ENCODE data around the gene PIAS1. TPM values are rescaled to one million over a fixed set of nuclear protein-coding genes. Genes with fewer than 3 reads are reported as not detected.

PIAS1 gene
- total RNA-seq, 6 donors from 2014 or later = 44.7 to 114 (median 64.3) TPM

GRCh38 chr15:68129072-68129471, 75.0 kb downstream of the PIAS1 start:
- Histone ChIP-seq H3K27me3 (no peaks in the 10 kb centered on the region), H3K9me3 (no peaks in the 10 kb centered on the region), H3K36me3 (no peaks in the 10 kb centered on the region), H3K4me3 (no peak overlapping the region), H3K4me1 (peaks cover 6 to 19% (median 8%) of the 10 kb centered on the region in 4 donors), H3K27ac (no peak overlapping the region)
- 78 to 83% methylated on average over 3 of the region's 3 CpGs for WGBS, 2 donors
- no peak for DNase-seq
- no peak for ATAC-seq (ENCODE audit: low FRiP score in 2 of 2)
- no peak for TF ChIP-seq EP300 (IDR thresholded peaks at IDR 0.05)
- TF ChIP-seq POLR2A (IDR thresholded peaks at IDR 0.05) = no peak
- no peak for TF ChIP-seq POLR2AphosphoS5 (IDR thresholded peaks at IDR 0.05)
- TF ChIP-seq CTCF (IDR thresholded peaks at IDR 0.05) = no peak

- H3K27me3 ChIP-seq = no peaks in the 10 kb centered on the region
- H3K27ac ChIP-seq = no peak overlapping the region
- H3K9me3 ChIP-seq = no peaks in the 10 kb centered on the region
- no peak for TF ChIP-seq POLR2AphosphoS5 (IDR thresholded peaks at IDR 0.05)
- no peak for TF ChIP-seq CTCF (IDR thresholded peaks at IDR 0.05)
- TF ChIP-seq EP300 (IDR thresholded peaks at IDR 0.05) = no peak
- no peak for TF ChIP-seq POLR2A (IDR thresholded peaks at IDR 0.05)
- ATAC-seq (ENCODE audit: low FRiP score in 2 of 2) (no peak), DNase-seq (no peak)
- H3K4me3 ChIP-seq = no peak overlapping the region
- H3K4me1 ChIP-seq = peaks cover 6 to 19% (median 8%) of the 10 kb centered on the region in 4 donors
- H3K36me3 ChIP-seq = no peaks in the 10 kb centered on the region
- WGBS, 2 donors = 94 to 97% methylated on average over 3 of the region's 3 CpGs
Measured at GRCh38 chr15:68130851-68131250, 76.7 kb downstream of the PIAS1 start.

GRCh38 chr15:68137096-68137495, 83.0 kb downstream of the PIAS1 start:
- no peaks in the 10 kb centered on the region for H3K27me3 ChIP-seq
- ATAC-seq (ENCODE audit: low FRiP score in 2 of 2) (no peak), DNase-seq (no peak)
- TF ChIP-seq POLR2A (IDR thresholded peaks at IDR 0.05) (no peak), EP300 (IDR thresholded peaks at IDR 0.05) (no peak), CTCF (IDR thresholded peaks at IDR 0.05) (no peak), POLR2AphosphoS5 (IDR thresholded peaks at IDR 0.05) (no peak)
- H3K4me1 ChIP-seq = peaks cover 0 to 20% (median 0%) of the 10 kb centered on the region in 4 donors
- H3K4me3 ChIP-seq = no peak overlapping the region
- WGBS, 2 donors = 75 to 77% methylated on average over 1 of the region's 1 CpG
- H3K36me3 ChIP-seq = no peaks in the 10 kb centered on the region
- no peak overlapping the region for H3K27ac ChIP-seq
- no peaks in the 10 kb centered on the region for H3K9me3 ChIP-seq

GRCh38 chr15:68143129-68143528, 89.0 kb downstream of the PIAS1 start:
- H3K9me3 ChIP-seq = no peaks in the 10 kb centered on the region
- no peaks in the 10 kb centered on the region for H3K27me3 ChIP-seq
- no peak overlapping the region for H3K4me3 ChIP-seq
- DNase-seq (no peak), ATAC-seq (ENCODE audit: low FRiP score in 2 of 2) (no peak)
- no peak for TF ChIP-seq POLR2AphosphoS5 (IDR thresholded peaks at IDR 0.05)
- no peak for TF ChIP-seq POLR2A (IDR thresholded peaks at IDR 0.05)
- TF ChIP-seq EP300 (IDR thresholded peaks at IDR 0.05) = no peak
- H3K4me1 ChIP-seq = peaks cover 0 to 18% (median 0%) of the 10 kb centered on the region in 4 donors
- no peak overlapping the region for H3K27ac ChIP-seq
- WGBS, 2 donors = 98% methylated on average over 2 of the region's 2 CpGs
- peaks cover 0 to 31% (median 14%) of the 10 kb centered on the region in 4 donors for H3K36me3 ChIP-seq

- TF ChIP-seq POLR2AphosphoS5 (IDR thresholded peaks at IDR 0.05) = no peak
- no peak for TF ChIP-seq POLR2A (IDR thresholded peaks at IDR 0.05)
- no peak for TF ChIP-seq EP300 (IDR thresholded peaks at IDR 0.05)
- no peak for TF ChIP-seq CTCF (IDR thresholded peaks at IDR 0.05)
- no peaks in the 10 kb centered on the region for H3K27me3 ChIP-seq
- DNase-seq = no peak
- H3K27ac ChIP-seq = no peak overlapping the region
- H3K9me3 ChIP-seq = no peaks in the 10 kb centered on the region
- 81 to 93% methylated on average over 1 of the region's 1 CpG for WGBS, 2 donors
- peaks cover 0 to 12% (median 0%) of the 10 kb centered on the region in 4 donors for H3K4me1 ChIP-seq
- H3K36me3 ChIP-seq = peaks cover 0 to 36% (median 18%) of the 10 kb centered on the region in 4 donors
- ATAC-seq (ENCODE audit: low FRiP score in 2 of 2) = no peak
- H3K4me3 ChIP-seq = no peak overlapping the region
Measured at GRCh38 chr15:68143785-68144184, 89.7 kb downstream of the PIAS1 start.
